H1 (cell line): ENCODE results near the gene DCTN2. TPM values are rescaled to one million over a fixed set of nuclear protein-coding genes. Genes with fewer than 3 reads are reported as not detected.

Experiments
- CTCF ChIA-PET: fragments of 300-600 bp; sonication (Branson Sonifier 250); formaldehyde crosslinking; loops from one replicate; lab custom pipeline; 2021; ENCODE audit not compliant: partially characterized antibody; lab: Charles Lee
- POLR2A ChIA-PET: fragments of 300-600 bp; sonication (Branson Sonifier 250); formaldehyde crosslinking; loops from one replicate; lab custom pipeline; 2021; ENCODE audit warnings: inconsistent platforms; ENCODE audit not compliant: partially characterized antibody; lab: Charles Lee
- DNase-seq, 2 experiments: peaks; one replicate each; pipeline versions ENCODE4 v3.0.0 to v3.0.0-alpha.2; 2010 to 2022; ENCODE audit warnings: low spot score in 2 of 2, low read depth in 1 of 2, mixed read lengths in 1 of 2
- FAIRE-seq: peaks from 2 replicates; lab custom pipeline; 2011; peaks lifted over from hg19 to GRCh38; lab: Jason Lieb, UNC
- H2AFZ ChIP-seq: 2 replicates; pipeline ENCODE4 v1.8.1; 2012; ENCODE audit warnings: low read length, inconsistent platforms
- H2AK5ac ChIP-seq: 2 replicates; pipeline ENCODE4 v1.6.1; 2013; ENCODE audit warnings: low read depth, low read length
- H2BK120ac ChIP-seq: replicated peaks from 2 replicates; pipeline ENCODE3; 2013; ENCODE audit warnings: low read depth, low read length, inconsistent platforms
- H2BK12ac ChIP-seq: 2 replicates; pipeline ENCODE4 v1.6.1; 2013; ENCODE audit warnings: low read depth, low read length
- H2BK15ac ChIP-seq: 2 replicates; pipeline ENCODE4 v1.6.1; 2013; ENCODE audit warnings: low read length
- H2BK20ac ChIP-seq: 2 replicates; pipeline ENCODE4 v1.6.1; 2013; ENCODE audit warnings: low read length
- H2BK5ac ChIP-seq: 2 replicates; pipeline ENCODE4 v1.6.1; 2013; ENCODE audit warnings: low read depth, low read length
- H3K14ac ChIP-seq: 2 replicates; pipeline ENCODE4 v1.6.1; 2013; ENCODE audit warnings: inconsistent platforms; ENCODE audit not compliant: insufficient read length
- H3K18ac ChIP-seq: 2 replicates; pipeline ENCODE4 v1.6.1; 2013; ENCODE audit warnings: low read length; ENCODE audit errors: extremely low read depth
- H3K23ac ChIP-seq: 2 replicates; pipeline ENCODE4 v1.6.1; 2013; ENCODE audit warnings: inconsistent platforms; ENCODE audit not compliant: insufficient read length
- H3K23me2 ChIP-seq: 2 replicates; pipeline ENCODE4 v1.6.1; 2013; ENCODE audit warnings: low read depth, low read length
- H3K27ac ChIP-seq: 2 replicates; pipeline ENCODE4 v1.6.1; 2011; ENCODE audit warnings: low read depth, low read length, inconsistent platforms
- H3K27me3 ChIP-seq, 4 experiments: replicated peaks in 1 of 4; 1 replicate in 1 of 4; 2 replicates in 3 of 4; pipeline versions ENCODE4 v1.6.1 to v1.8.1; 2011 to 2013; ENCODE audit warnings: low read length in 3 of 4, mild to moderate bottlenecking in 3 of 4, inconsistent platforms in 2 of 4, mixed read lengths in 2 of 4, moderate library complexity in 1 of 4; ENCODE audit not compliant: control insufficient read depth in 3 of 4, insufficient read depth in 3 of 4; ENCODE audit errors: extremely low read depth in 1 of 4
- H3K36me3 ChIP-seq, 4 experiments: 2 replicates each; pipeline versions ENCODE4 v1.6.1 to v1.8.1; 2011 to 2013; ENCODE audit warnings: mild to moderate bottlenecking in 4 of 4, low read length in 3 of 4, moderate library complexity in 2 of 4, control low read depth in 1 of 4, inconsistent platforms in 1 of 4; ENCODE audit not compliant: insufficient read depth in 4 of 4, control insufficient read depth in 2 of 4
- H3K4ac ChIP-seq: replicated peaks from 2 replicates; pipeline ENCODE3; 2013; ENCODE audit warnings: low read length, low read depth, mixed read lengths, inconsistent platforms; ENCODE audit not compliant: insufficient read length
- H3K4me1 ChIP-seq, 4 experiments: replicated peaks in 1 of 4; 1 replicate in 1 of 4; 2 replicates in 3 of 4; pipeline versions ENCODE4 v1.6.1 to v1.8.1; 2011 to 2013; ENCODE audit warnings: low read length in 3 of 4, inconsistent platforms in 2 of 4, mixed read lengths in 1 of 4; ENCODE audit not compliant: insufficient read depth in 4 of 4, control insufficient read depth in 3 of 4
- H3K4me2 ChIP-seq, 2 experiments: 2 replicates each; pipeline versions ENCODE4 v1.6.1 to v1.8.1; 2011 to 2013; ENCODE audit warnings: low read depth in 2 of 2, low read length in 2 of 2, control low read depth in 1 of 2, inconsistent platforms in 1 of 2, mild to moderate bottlenecking in 1 of 2; ENCODE audit not compliant: insufficient read depth in 1 of 2
- H3K4me3 ChIP-seq, 4 experiments: fragments of 200-600, 300-600 bp in 1 of 4; sonication (generic), shearing (Covaris generic), sonication (Bioruptor Twin) in 1 of 4; 2 replicates each; pipeline versions ENCODE4 v1.5.1 to v1.8.1; 2011 to 2016; ENCODE audit warnings: low read length in 4 of 4, low read depth in 3 of 4, control low read depth in 2 of 4, inconsistent platforms in 2 of 4, mild to moderate bottlenecking in 2 of 4, mixed read lengths in 1 of 4, moderate library complexity in 1 of 4; ENCODE audit not compliant: insufficient read depth in 2 of 4; ENCODE audit errors: extremely low read depth in 1 of 4
- H3K56ac ChIP-seq: replicated peaks from 2 replicates; pipeline ENCODE3; 2013; ENCODE audit warnings: low read depth, mild to moderate bottlenecking, mixed read lengths, low read length, inconsistent platforms; ENCODE audit not compliant: insufficient read length
- H3K79me1 ChIP-seq: 2 replicates; pipeline ENCODE4 v1.6.1; 2013; ENCODE audit warnings: low read depth, low read length, control low read depth
- H3K79me2 ChIP-seq, 2 experiments: 2 replicates each; pipeline versions ENCODE4 v1.6.1 to v1.8.1; 2012 to 2013; ENCODE audit warnings: low read length in 2 of 2, mild to moderate bottlenecking in 2 of 2, inconsistent platforms in 1 of 2; ENCODE audit not compliant: insufficient read depth in 2 of 2, control insufficient read depth in 1 of 2
- H3K9ac ChIP-seq, 4 experiments: replicated peaks in 1 of 4; 1 replicate in 1 of 4; 2 replicates in 3 of 4; pipeline versions ENCODE4 v1.6.1 to v1.8.1; 2011 to 2013; ENCODE audit warnings: low read depth in 3 of 4, low read length in 3 of 4, control low read depth in 2 of 4, mild to moderate bottlenecking in 2 of 4, moderate library complexity in 2 of 4, inconsistent platforms in 1 of 4; ENCODE audit errors: extremely low read depth in 1 of 4
- H3K9me3 ChIP-seq, 2 experiments: 2 replicates each; pipeline versions ENCODE4 v1.6.1 to v1.8.1; 2012 to 2013; ENCODE audit warnings: mild to moderate bottlenecking in 2 of 2, moderate library complexity in 2 of 2, control low read depth in 1 of 2, inconsistent platforms in 1 of 2, low read depth in 1 of 2, low read length in 1 of 2, mixed read lengths in 1 of 2; ENCODE audit not compliant: insufficient read depth in 2 of 2
- H4K20me1 ChIP-seq, 2 experiments: replicated peaks in 1 of 2; 2 replicates each; pipeline versions ENCODE3 to v1.8.1; 2011 to 2013; ENCODE audit warnings: inconsistent platforms in 2 of 2, low read length in 2 of 2, mild to moderate bottlenecking in 1 of 2; ENCODE audit not compliant: insufficient read depth in 2 of 2, control insufficient read depth in 1 of 2
- H4K5ac ChIP-seq: 2 replicates; pipeline ENCODE4 v1.6.1; 2013; ENCODE audit warnings: low read length, low read depth, mixed read lengths, inconsistent platforms; ENCODE audit not compliant: insufficient read length
- H4K8ac ChIP-seq: 2 replicates; pipeline ENCODE4 v1.8.0; 2013; ENCODE audit warnings: mild to moderate bottlenecking, moderate library complexity, low read length, inconsistent platforms; ENCODE audit not compliant: insufficient read depth; ENCODE audit errors: extremely low read depth
- H4K91ac ChIP-seq: replicated peaks from 2 replicates; pipeline ENCODE3; 2013; ENCODE audit warnings: low read length, mixed read lengths, inconsistent platforms; ENCODE audit not compliant: insufficient read length
- ATF2 ChIP-seq: IDR thresholded peaks from 2 replicates; pipeline ENCODE4 v1.6.1; 2012; ENCODE audit warnings: low read length, inconsistent platforms
- CEBPB ChIP-seq: IDR thresholded peaks from 2 replicates; pipeline ENCODE4 v1.6.1; 2012; ENCODE audit warnings: low read depth, low read length
- FOSL1 ChIP-seq: IDR thresholded peaks from 2 replicates; pipeline ENCODE4 v1.6.1; 2011; ENCODE audit warnings: mild to moderate bottlenecking, low read depth, low read length, moderate library complexity; ENCODE audit not compliant: insufficient read depth
- GTF2F1 ChIP-seq: IDR thresholded peaks from 2 replicates; pipeline ENCODE4 v1.6.1; 2012; ENCODE audit warnings: low read depth, low read length, improper control_type of control experiment, borderline replicate concordance
- KDM4A ChIP-seq: IDR thresholded peaks from one replicate; pipeline ENCODE4 v1.7.1; 2012; ENCODE audit warnings: low read depth, mild to moderate bottlenecking, moderate library complexity, low read length, inconsistent platforms; ENCODE audit not compliant: severe bottlenecking
- KDM5A ChIP-seq: fragments of 200-600 bp; IDR thresholded peaks from 2 replicates; pipeline ENCODE4 v1.7.1; 2012; ENCODE audit warnings: mild to moderate bottlenecking, low read length, inconsistent platforms, mixed read lengths
- POU5F1 ChIP-seq: IDR thresholded peaks from 2 replicates; pipeline ENCODE4 v1.6.1; 2011; ENCODE audit warnings: low read depth, mild to moderate bottlenecking, low read length, moderate library complexity
- RXRA ChIP-seq: IDR thresholded peaks from 2 replicates; pipeline ENCODE4 v1.6.1; 2011; ENCODE audit warnings: low read depth, mild to moderate bottlenecking, low read length, moderate library complexity; ENCODE audit not compliant: insufficient read depth
- SUZ12 ChIP-seq: fragments of 200-600 bp; sonication (generic); IDR thresholded peaks from 2 replicates; pipeline ENCODE4 v1.6.1; 2012; ENCODE audit warnings: mild to moderate bottlenecking, inconsistent platforms, low read length, moderate library complexity, mixed read lengths
- WGBS, 2 experiments: shearing (Covaris generic) in 1 of 2; methylation state at CpG; one replicate each; pipeline versions ENCODE4 v1.1.6 to v1.1.7; 2013 to 2015; ENCODE audit warnings: low lambda C conversion rate in 2 of 2, mixed read lengths in 2 of 2, inconsistent platforms in 1 of 2, low coverage in 1 of 2, missing lambda C conversion rate in 1 of 2; ENCODE audit not compliant: insufficient replicate concordance in 2 of 2, insufficient coverage in 1 of 2, insufficient read length in 1 of 2; ENCODE audit errors: extremely low coverage in 1 of 2, missing lambda C conversion rate in 1 of 2; 5-methylcytosine and 5-hydroxymethylcytosine counted together
- polyA plus RNA-seq, 7 experiments: library from polyadenylated mRNA; depleted of rRNA in 3 of 7; stranded (reverse) in 5 of 7; unstranded in 2 of 7; fragments of >200 nt in 5 of 7; fragments of 200-250 nt in 2 of 7; gene quantifications; 1 replicate in 5 of 7; 2 replicates in 1 of 7; 4 replicates in 1 of 7; pipeline versions ENCODE4 v1.2.1 to v1.2.3, GENCODE V29; 2011 to 2013; ENCODE audit warnings: missing spikeins in 2 of 7, mixed read lengths in 2 of 7
- total RNA-seq: library from RNA; stranded (reverse); fragmentation: NEBNext Ultra II Directional; extraction: Animal tissue kit (Norgen Biotek cat#: 25700); gene quantifications from 2 replicates; pipeline ENCODE4 v1.2.1, GENCODE V29; 2021
- TF ChIP-seq, protein P1 (sequence below): IDR thresholded peaks from 2 replicates; pipeline ENCODE4 v1.6.1; 2011; ENCODE audit warnings: low read depth, mild to moderate bottlenecking, low read length; ENCODE audit not compliant: insufficient read depth

Gene DCTN2
- total and polyA plus RNA-seq, 2 of the 8 experiments (the other 6 are each of a cell fraction or from before 2014, with no cell fraction given): 90.3 to 91.9 TPM

GRCh38 chr12:57511588-57512325 lies 35.2 kb downstream of the DCTN2 start:
- Histone ChIP-seq H3K9me3 (no peaks in the 10 kb centered on the region; a peak in 1 of 4 replicates), H2AFZ (no peak overlapping the region), H3K9ac (no peak overlapping the region), H3K56ac (no peak overlapping the region), H2BK120ac (no peak overlapping the region), H3K4me1 (no peaks in the 10 kb centered on the region), H3K14ac (no peak overlapping the region), H2BK5ac (no peak overlapping the region), H4K91ac (no peak overlapping the region), H3K4ac (no peak overlapping the region), H3K23ac (no peak overlapping the region), H3K27ac (no peak overlapping the region), H4K5ac (no peak overlapping the region), H3K36me3 (peaks cover 48 to 84% (median 69%) of the 10 kb centered on the region in 4 experiments), H3K79me1 (no peaks in the 10 kb centered on the region; the same call in 1 of the 2 replicates), H4K20me1 (peaks cover 2 to 9% of the 10 kb centered on the region in 2 experiments), H2BK15ac (no peak overlapping the region), H3K4me2 (no peak overlapping the region), H2BK12ac (no peak overlapping the region), H3K27me3 (no peaks in the 10 kb centered on the region), H3K18ac (no peak overlapping the region), H3K23me2 (no peaks in the 10 kb centered on the region), H2AK5ac (no peak overlapping the region), H2BK20ac (no peak overlapping the region), H4K8ac (no peak overlapping the region), H3K79me2 (no peaks in the 10 kb centered on the region), H3K4me3 (no peak overlapping the region)
- no peak for TF ChIP-seq KDM4A
- TF ChIP-seq FOSL1: no peak
- no peak for TF ChIP-seq POU5F1
- no peak for TF ChIP-seq GTF2F1
- TF ChIP-seq, protein P1, sequence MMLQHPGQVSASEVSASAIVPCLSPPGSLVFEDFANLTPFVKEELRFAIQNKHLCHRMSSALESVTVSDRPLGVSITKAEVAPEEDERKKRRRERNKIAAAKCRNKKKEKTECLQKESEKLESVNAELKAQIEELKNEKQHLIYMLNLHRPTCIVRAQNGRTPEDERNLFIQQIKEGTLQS: no peak
- TF ChIP-seq KDM5A: no peak
- no peak for TF ChIP-seq SUZ12
- TF ChIP-seq ATF2: no peak
- TF ChIP-seq RXRA: no peak
- no peak for TF ChIP-seq CEBPB
- 92% methylated on average over 7 of the region's 7 CpGs; no CpG with 5 or more reads in 1 of the 2 experiments for WGBS, 2 experiments
- no peak for FAIRE-seq
- CTCF ChIA-PET: interaction anchor here (0.7 to 1.6 kb wide), 6 partner anchors 19 to 1764 kb away, joined by 3 to 4 read pairs (median 3); partner anchors contain the start of gene INHBE
- DNase-seq: no peak
- POLR2A ChIA-PET: interaction anchor here (0.6 to 3.9 kb wide), 6 partner anchors 8 to 366 kb away, joined by 3 to 60 read pairs (median 6); partner anchors contain the start of genes DDIT3 and MBD6
